Hematopoietic multipotent progenitor cell treated with erythropoietin and hydrocortisone succinate and interleukin-3 and kit ligand, for 8 days (in vitro differentiated cells): ENCODE results near the gene ZGPAT.

Experiments used
- DNase-seq: peaks from one replicate; pipeline ENCODE4 v3.0.0-alpha.2; 2015

The ZGPAT gene

DNA sequence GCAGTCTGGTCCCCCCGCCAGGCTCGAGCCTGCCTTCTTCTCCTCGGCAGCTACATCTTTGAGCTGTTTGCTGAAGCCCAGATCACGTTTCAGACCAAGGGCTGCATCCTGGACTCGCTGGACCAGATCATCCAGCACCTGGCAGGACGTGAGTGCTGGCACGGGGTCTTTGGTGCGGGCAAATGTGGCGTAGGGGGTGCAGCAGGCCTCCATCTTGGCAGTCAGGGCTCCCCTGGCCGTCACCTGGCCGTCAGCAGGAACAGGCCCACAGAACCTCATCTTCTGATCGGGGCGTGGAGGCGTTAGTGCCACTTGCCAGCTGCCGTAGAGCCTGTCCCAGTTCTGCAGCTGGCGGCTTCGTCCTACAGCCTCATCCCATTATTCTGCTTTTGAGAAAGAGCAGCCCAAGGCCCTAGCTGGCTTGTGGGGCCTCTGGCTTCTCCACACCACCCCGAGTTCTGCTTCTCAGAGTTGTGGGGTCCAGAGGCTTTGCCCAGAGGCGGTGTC lies 28.0 kb upstream of the ZGPAT start:
- DNase-seq, result no peak

DNA sequence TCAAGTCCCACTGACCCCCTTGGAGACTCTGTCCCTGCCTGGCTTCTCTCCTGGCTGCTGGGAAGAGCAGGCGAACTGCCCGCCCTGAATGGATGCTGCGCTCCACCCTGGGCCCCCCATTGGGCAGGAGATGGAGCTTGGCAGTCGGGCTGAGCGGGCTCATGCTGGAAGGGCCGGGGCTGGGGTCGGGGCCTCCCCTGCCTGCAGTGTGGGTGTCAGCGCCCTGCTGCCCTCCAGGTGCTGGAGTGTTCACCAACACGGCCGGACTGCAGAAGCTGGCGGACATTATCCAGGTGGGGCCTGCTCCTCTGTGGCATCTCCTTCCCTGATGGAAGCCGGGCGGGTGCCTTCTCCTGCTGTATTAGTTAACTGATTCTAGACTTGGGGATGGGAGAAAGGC lies 27.4 kb upstream of the ZGPAT start:
- DNase-seq, result no peak

GRCh38 chr20:63680857-63681608 lies 26.8 kb upstream of the ZGPAT start:
- no peak for DNase-seq

DNA sequence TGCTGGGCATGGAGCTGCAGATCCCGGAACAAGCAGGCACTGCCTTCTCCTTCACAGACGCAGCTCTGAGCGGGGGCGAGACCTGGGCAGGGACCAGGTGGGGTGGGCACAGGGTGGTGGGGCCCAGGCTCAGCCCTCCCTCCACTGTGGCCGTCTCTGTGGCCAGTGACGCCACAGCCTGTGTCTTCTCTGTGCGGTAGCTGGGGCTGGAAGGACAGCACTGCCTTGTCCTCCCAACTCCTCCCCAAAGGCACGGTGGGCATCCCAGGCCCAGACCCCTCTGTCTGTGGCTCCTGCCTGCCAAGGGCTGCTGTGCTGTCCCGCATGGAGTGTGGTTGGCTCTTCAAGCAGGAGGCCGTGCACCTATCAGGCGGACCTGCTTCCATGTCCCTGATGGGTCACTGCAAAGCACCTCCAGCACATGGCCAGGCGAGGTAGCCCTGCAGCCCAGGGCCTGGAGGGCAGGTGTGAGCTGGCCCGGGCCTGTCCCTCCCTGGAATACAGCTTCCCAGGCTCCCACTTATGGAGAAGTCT lies 26.2 kb upstream of the ZGPAT start:
- no peak for DNase-seq

DNA sequence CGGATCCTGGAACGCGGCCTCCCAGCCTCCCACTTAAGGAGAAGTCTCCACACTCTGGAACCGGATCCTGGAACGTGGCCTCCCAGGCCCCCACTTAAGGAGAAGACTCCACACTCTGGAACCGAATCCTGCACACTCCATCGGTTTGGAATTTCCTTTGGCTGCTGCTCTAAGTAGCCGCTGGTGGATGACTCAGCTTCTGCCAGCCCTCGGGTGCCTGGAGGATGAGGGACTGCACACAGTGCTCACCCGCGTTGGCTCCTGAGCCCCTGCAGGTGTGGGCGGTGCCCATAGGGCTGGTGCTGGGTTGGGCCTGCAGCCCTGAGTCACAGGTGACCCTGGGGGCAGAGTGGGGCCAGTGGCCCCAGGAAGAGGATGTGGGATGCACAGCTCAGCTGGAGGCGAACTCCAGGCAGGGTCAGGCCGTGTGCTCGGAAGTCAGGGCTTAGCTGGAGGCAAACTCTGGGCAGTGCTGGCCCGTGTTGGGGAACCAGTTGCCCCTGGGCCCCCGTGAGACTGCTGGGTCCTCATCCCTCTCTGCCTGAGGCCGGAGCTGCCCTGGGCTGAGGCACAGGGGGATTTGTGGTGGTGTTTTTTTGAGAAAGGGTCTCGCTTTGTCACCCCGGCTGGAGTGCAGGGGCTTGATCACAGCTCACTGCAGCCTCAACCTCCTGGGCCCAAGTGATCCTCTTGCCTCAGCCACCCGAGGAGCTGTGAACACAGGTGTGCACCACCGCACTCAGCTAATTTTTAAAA lies 25.3 kb upstream of the ZGPAT start:
- no peak for DNase-seq

GRCh38 chr20:63685269-63686026 lies 22.4 kb upstream of the ZGPAT start:
- no peak for DNase-seq

DNA sequence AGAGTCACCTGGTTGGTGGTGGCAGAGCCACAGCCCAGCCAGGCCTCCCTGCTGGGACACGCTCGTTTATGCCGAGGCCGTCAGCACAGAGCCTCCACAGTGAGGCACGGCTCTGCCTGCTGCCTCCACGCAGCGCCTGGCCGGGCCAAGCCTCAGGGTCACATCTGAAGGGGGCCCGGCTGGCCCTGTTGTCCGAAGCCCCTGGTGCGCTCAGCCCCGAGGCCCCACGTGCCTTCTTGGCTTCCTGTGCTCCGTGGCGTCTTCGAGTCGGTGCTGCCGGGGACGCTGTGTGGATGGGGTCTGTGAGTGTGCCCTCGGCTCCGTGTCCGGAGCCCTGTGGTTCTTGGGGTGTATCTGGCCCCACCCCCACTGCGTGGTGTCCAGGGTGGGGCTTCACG lies 21.7 kb upstream of the ZGPAT start:
- DNase-seq, result no peak

DNA sequence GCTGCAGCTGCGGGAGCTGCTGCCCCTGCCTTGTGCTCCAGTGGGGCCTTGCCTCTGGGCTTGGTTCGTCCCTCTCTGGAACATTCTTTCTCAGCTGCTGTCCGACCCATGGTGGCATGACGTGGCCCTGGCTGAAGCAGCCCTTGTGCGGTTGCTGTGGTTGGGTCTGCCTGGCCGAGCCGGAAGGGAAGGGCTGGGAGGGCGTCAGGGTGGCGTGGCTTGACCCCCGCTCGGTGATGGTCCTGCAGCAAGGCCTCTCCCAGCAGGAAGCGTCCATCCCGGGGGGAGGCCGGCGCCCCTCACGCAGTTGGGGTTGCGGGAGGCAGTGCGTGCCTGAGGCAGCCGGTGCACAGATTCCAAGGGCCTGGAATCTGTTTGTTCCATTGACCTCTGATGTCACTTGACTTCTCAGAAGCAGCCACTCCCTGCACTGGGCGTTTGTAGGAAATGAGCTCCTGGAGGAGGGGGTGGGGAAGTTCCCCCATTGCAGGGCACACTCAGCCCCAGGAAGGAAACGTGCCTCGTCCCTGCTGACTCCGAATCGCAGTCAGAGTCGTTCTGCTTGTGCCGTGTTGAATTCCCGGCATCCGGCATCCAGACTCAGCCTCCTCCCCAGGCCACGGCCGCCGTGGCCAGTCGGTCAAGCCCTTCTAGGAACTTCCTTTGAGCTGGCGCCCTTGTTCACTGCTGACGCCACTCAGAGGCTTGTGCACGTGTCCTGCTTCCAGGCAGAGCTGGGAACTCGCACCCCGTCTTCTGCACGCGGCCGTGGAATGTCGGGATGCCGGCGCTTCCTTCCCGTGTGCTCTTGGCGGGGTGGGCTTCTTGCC lies 21.1 kb upstream of the ZGPAT start:
- DNase-seq, result peak; percentile 51

- DNase-seq, result no peak
Observed at GRCh38 chr20:63687419-63688178, 20.2 kb upstream of the ZGPAT start.

DNA sequence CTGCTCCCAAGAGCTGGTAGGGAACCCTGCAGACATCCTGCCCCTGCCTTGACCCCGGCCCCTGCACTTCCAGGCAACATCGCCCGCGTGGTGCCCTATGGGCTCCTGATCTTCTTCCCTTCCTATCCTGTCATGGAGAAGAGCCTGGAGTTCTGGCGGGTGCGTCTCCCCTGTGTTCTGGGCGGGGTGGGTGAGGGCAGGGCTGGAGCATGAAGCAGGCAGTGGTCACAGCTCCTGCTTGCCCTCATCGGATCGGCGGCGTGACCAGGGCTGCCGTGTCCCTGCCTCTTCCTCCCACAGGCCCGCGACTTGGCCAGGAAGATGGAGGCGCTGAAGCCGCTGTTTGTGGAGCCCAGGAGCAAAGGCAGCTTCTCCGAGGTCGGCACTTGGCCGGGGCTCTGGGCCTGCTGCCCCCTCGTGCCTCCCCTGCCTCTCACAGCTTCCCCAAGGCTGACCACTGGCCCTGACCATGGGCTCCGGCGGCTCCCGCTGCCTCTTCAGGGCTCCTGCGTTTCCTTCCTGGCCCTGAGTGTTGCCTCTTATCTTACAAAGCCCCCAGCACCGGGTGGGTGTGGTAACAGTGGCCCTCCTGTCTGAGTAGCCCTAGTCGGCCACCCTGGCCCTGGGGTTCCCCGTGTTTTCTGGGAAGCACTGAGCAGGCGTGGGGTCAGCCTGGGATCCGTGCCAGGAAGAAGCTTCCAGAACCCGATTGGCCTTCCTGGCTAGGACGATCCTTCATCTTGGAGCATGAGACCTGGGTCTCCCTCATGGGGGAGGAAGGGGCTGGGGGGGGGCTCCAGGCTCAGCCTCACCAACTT lies 19.4 kb upstream of the ZGPAT start:
- no peak for DNase-seq

GRCh38 chr20:63689046-63690002 lies 18.5 kb upstream of the ZGPAT start:
- DNase-seq, result no peak

GRCh38 chr20:63690003-63690897 lies 17.6 kb upstream of the ZGPAT start:
- DNase-seq, result no peak

DNA sequence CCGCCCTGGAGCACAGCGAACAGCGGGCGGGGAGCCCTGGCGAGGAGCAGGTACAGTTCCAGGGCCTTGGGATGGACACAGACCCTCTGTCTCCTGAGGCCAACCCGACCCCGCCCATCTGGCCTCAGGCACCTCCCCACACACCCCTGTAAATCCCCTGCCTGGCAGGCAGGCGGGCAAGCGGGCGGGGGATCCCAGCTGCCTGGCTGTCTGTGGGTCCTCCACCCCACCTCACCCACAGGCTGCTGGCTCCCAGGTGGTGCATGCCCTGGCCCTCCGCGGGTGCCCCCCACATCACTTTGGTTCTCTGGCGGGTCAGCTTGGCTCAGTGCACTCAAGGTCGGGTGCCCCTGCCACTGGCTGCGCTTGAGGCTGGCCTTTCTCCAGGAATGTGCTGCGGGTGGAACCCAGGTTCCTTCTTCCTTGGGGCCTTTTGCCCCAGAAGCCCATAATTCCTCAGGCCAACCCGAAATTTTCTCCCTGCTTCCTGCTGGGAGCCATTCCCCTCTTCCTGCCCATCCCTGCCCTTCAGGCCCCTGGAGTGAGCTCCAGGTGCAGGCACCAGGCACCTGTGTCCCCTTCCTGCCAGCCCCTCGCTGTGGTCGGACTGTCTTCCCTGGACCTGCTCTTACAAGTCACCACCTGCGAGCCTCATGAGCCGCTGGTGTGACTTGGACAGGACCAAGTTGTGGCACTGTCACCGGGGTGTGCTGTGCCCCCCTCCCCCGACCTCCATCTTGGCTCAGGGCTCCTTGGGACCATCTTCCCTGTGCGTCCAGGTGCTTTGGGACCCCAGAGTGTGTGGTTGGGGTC lies 16.7 kb upstream of the ZGPAT start:
- DNase-seq, result no peak

DNA sequence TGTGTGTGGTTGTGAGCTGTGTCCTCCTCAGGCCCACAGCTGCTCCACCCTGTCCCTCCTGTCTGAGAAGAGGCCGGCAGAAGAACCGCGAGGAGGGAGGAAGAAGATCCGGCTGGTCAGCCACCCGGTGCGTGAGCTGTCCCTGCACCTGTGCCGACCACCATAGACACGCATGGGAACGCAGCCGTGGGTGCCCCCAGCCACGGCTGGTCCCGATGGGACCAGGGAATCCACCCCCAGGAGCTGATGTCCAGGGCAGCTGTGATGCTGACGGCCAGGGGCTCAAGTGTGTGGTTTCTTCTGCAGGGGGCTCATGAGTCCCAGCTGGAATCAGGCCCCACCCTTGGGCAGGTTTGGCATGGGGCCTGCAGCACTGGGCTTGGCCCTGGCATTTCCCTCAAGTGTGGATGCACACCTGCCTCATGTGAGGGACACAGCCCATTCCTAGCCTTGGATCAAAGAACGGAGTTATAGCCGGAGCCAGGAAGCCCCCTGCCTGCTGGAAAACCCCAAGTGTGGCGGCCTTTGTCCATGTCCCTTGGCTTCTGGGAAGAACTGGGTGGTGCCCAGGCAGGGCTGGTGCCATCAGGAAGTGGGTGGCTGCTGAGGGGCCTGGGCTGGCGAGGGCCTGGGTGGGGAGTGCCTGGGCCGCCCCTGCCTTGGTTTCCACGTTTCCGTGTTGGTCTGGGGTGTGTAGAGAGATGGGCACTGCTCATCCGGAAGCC lies 16.0 kb upstream of the ZGPAT start:
- DNase-seq, result no peak

DNA sequence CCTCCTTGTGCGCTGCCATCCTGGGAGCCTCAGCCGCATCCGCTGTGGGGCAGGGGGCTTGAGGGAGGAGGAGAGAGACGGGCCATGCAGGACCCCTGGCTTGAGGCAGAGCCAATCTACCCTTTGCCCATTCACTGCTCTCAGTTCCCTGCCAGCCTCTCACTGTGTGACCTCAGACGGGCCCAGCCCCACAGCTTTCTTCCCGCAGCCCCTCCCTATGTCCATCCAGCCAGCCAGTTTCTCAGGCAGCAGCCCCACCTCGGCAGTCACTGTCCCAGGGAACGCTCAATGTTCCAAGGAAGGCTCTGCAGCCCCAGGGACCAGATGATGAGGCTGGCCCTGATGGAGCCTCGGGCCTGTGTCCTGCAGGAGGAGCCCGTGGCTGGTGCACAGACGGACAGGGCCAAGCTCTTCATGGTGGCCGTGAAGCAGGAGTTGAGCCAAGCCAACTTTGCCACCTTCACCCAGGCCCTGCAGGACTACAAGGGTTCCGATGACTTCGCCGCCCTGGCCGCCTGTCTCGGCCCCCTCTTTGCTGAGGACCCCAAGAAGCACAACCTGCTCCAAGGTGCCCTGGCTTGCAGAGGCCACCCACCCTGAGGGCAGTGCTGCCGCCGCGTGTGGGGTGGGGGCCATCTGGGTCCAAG lies 15.3 kb upstream of the ZGPAT start:
- DNase-seq, result no peak

DNA sequence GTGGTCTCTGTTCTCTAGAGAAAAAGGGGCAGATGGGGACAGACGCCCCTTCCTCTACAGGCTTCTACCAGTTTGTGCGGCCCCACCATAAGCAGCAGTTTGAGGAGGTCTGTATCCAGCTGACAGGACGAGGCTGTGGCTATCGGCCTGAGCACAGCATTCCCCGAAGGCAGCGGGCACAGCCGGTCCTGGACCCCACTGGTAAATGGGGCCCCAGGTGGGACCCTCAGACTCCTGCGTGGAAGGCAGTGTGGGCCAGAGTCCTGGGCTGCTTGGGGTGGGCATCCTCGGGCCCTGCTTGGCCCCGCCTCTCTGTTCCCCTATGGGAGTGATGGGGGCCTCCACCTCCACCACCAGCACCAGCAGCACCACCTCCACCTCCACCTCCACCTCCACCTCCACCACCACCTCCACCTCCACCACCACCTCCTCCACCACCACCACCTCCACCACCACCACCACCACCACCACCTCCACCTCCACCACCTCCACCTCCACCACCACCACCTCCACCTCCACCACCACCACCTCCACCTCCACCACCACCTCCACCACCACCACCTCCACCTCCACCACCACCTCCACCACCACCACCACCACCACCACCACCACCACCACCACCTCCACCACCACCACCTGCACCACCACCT lies 14.6 kb upstream of the ZGPAT start:
- DNase-seq, result no peak
